ENCODE data around the gene HADH.

DNA sequence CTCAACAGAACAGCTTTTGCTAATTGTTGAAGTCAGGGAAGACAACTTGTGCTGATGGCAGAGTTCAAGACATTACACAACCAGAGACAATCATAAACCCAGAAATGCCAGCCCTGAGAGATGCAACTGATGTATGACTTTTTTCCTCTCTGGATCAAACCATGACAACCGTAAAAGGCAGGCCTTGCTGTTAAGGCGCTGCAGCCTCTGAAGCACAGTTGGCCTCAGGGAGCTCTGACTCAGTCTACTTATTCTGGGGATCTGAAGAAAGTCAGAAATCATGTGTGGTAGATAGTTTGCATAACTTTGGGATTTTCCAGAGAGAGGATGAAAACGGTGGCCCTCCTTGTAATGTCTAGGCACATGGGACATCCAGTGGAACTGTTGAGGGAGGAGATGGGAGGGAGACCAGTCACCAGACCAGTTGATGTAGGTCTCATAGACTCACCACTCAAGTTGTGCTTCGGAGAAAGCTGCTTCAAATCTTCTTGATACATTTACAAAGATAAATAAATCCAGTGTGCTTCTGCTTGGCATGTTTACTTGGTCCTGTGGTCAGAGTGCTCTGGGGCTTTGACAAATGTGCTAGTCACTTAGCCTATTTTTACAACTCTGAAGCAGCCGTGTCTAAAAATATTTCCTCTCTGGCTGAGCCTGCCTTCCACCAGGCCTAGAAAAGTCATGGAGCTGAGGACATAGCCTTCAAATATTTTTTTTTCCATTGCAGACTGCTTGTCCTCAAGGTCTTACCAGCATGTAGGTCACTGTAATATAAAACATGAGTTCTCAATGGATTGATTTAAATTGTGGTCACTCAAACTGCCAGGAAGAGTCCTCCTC, 7.5 kb downstream of the HADH start:
- TF ChIP-seq EZH2 (IDR thresholded peaks at IDR 0.05; ENCODE audit: insufficient read depth, poor library complexity, severe bottlenecking) = no peak
- no peak for TF ChIP-seq EZH2phosphoT487 (IDR thresholded peaks at IDR 0.05; ENCODE audit: insufficient read depth, low read depth)
